Measurements from ENCODE around the gene VPS37C. TPM values are rescaled to one million over a fixed set of nuclear protein-coding genes. Genes with fewer than 3 reads are reported as not detected.

The VPS37C gene
- total and polyA plus RNA-seq, 4 donors = 2.6 to 6.1 (median 5.1) TPM

DNA sequence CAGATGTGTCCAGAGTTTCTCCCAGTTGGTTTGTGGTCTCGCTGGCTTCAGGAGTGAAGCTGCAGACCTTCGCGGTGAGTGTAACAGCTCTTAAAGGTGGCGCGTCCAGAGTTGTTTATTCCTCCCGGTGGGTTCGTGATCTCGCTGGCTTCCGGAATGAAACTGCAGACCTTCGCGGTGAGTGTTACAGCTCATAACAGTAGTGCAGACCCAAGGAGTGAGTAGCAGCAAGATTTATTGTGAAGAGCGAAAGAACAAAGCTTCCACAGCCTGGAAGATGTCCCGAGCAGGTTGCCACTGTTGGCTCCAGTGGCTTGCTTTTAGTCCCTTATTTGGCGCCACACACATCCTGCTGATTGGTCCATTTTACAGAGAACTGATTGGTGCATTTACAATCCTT, 40.2 kb upstream of the VPS37C start:
- DNase-seq (ENCODE audit: low spot score) = no peak
- Histone ChIP-seq H3K36me3 (ENCODE audit: control insufficient read depth in 4 of 4, insufficient read depth in 3 of 4, low read depth in 1 of 4, low read length in 3 of 4) (no peaks in the 10 kb centered on the region), H3K4me3 (ENCODE audit: low read depth in 1 of 3, low read length in 3 of 3) (no peak overlapping the region), H3K27ac (ENCODE audit: low read depth in 1 of 2, low read length in 2 of 2) (no peak overlapping the region), H3K9ac (ENCODE audit: low read depth in 1 of 2, low read length in 2 of 2) (no peak overlapping the region), H3K9me3 (ENCODE audit: control insufficient read depth in 4 of 4, low read length in 3 of 4) (no peaks in the 10 kb centered on the region), H3K4me1 (ENCODE audit: control insufficient read depth in 4 of 4, insufficient read depth in 4 of 4, low read length in 3 of 4) (no peaks in the 10 kb centered on the region), H3K27me3 (ENCODE audit: control insufficient read depth in 4 of 4, insufficient read depth in 4 of 4, low read length in 3 of 4) (no peaks in the 10 kb centered on the region)
- 93% methylated on average over 14 of the region's 14 CpGs for WGBS
- TF ChIP-seq, protein P1, sequence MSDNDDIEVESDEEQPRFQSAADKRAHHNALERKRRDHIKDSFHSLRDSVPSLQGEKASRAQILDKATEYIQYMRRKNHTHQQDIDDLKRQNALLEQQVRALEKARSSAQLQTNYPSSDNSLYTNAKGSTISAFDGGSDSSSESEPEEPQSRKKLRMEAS (IDR thresholded peaks at IDR 0.05) = no peak
- no peak for TF ChIP-seq FOXA1 (IDR thresholded peaks at IDR 0.05)
- no peak for TF ChIP-seq TAF1 (conservative IDR thresholded peaks at IDR 0.05)
- TF ChIP-seq, protein P2, sequence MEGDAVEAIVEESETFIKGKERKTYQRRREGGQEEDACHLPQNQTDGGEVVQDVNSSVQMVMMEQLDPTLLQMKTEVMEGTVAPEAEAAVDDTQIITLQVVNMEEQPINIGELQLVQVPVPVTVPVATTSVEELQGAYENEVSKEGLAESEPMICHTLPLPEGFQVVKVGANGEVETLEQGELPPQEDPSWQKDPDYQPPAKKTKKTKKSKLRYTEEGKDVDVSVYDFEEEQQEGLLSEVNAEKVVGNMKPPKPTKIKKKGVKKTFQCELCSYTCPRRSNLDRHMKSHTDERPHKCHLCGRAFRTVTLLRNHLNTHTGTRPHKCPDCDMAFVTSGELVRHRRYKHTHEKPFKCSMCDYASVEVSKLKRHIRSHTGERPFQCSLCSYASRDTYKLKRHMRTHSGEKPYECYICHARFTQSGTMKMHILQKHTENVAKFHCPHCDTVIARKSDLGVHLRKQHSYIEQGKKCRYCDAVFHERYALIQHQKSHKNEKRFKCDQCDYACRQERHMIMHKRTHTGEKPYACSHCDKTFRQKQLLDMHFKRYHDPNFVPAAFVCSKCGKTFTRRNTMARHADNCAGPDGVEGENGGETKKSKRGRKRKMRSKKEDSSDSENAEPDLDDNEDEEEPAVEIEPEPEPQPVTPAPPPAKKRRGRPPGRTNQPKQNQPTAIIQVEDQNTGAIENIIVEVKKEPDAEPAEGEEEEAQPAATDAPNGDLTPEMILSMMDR (IDR thresholded peaks at IDR 0.05; ENCODE audit: low read depth, low read length, missing input control) = no peak

DNA sequence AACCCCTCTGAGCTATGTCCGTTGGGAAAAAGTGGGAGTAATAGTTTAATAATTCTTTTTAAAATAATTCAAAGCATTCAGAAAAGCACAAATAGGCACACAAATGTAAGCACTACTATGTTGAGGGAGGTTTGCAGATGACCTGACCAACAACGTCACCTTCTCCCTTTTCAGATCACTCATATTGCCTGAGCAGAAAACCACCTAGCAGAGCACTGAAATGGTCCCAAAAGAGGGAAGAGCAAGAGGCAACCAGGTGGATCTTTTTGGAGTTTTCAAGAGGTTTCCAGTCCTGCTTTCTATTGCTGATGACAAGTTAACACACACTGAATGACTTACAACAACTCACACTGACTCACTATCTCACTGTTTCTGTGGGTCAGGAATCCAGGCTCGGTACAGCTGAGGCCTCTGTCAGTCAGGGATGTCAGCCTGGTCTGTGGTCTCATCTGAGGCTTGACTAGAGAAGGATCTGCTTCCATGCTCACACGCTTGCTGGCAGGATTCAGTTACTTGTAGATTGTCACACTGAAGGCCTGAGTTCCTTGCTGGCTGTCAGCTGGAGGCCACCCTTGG, 37.8 kb upstream of the VPS37C start:
- Histone ChIP-seq H3K9ac (ENCODE audit: low read depth in 1 of 2, low read length in 2 of 2) (no peak overlapping the region), H3K9me3 (ENCODE audit: control insufficient read depth in 4 of 4, low read length in 3 of 4) (no peaks in the 10 kb centered on the region), H3K4me3 (ENCODE audit: low read depth in 1 of 3, low read length in 3 of 3) (no peak overlapping the region), H3K27me3 (ENCODE audit: control insufficient read depth in 4 of 4, insufficient read depth in 4 of 4, low read length in 3 of 4) (no peaks in the 10 kb centered on the region), H3K27ac (ENCODE audit: low read depth in 1 of 2, low read length in 2 of 2) (no peak overlapping the region), H3K4me1 (ENCODE audit: control insufficient read depth in 4 of 4, insufficient read depth in 4 of 4, low read length in 3 of 4) (no peaks in the 10 kb centered on the region), H3K36me3 (ENCODE audit: control insufficient read depth in 4 of 4, insufficient read depth in 3 of 4, low read depth in 1 of 4, low read length in 3 of 4) (no peaks in the 10 kb centered on the region)
- WGBS = 86% methylated on average over 4 of the region's 4 CpGs
- no peak for DNase-seq (ENCODE audit: low spot score)
- TF ChIP-seq NR2F2 (IDR thresholded peaks at IDR 0.05) (no peak), FOXA1 (IDR thresholded peaks at IDR 0.05) (no peak), TAF1 (conservative IDR thresholded peaks at IDR 0.05) (no peak), GABPA (IDR thresholded peaks at IDR 0.05 in 1 of 2, conservative IDR thresholded peaks at IDR 0.05 in 1 of 2) (no peak), JUND (IDR thresholded peaks at IDR 0.05) (no peak), SP1 (IDR thresholded peaks at IDR 0.05) (no peak), FOXA2 (IDR thresholded peaks at IDR 0.05) (no peak), EGR1 (IDR thresholded peaks at IDR 0.05; ENCODE audit: low read depth in 2 of 2) (no peak), RAD21 (IDR thresholded peaks at IDR 0.05) (no peak)
- TF ChIP-seq, protein P2 (IDR thresholded peaks at IDR 0.05; ENCODE audit: low read depth, low read length, missing input control) = no peak
- TF ChIP-seq, protein P3, sequence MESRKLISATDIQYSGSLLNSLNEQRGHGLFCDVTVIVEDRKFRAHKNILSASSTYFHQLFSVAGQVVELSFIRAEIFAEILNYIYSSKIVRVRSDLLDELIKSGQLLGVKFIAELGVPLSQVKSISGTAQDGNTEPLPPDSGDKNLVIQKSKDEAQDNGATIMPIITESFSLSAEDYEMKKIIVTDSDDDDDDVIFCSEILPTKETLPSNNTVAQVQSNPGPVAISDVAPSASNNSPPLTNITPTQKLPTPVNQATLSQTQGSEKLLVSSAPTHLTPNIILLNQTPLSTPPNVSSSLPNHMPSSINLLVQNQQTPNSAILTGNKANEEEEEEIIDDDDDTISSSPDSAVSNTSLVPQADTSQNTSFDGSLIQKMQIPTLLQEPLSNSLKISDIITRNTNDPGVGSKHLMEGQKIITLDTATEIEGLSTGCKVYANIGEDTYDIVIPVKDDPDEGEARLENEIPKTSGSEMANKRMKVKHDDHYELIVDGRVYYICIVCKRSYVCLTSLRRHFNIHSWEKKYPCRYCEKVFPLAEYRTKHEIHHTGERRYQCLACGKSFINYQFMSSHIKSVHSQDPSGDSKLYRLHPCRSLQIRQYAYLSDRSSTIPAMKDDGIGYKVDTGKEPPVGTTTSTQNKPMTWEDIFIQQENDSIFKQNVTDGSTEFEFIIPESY (IDR thresholded peaks at IDR 0.05) = no peak
- TF ChIP-seq, protein P1 (IDR thresholded peaks at IDR 0.05) = no peak
- TF ChIP-seq, protein P4, sequence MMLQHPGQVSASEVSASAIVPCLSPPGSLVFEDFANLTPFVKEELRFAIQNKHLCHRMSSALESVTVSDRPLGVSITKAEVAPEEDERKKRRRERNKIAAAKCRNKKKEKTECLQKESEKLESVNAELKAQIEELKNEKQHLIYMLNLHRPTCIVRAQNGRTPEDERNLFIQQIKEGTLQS (IDR thresholded peaks at IDR 0.05) = no peak
- TF ChIP-seq, protein P5, sequence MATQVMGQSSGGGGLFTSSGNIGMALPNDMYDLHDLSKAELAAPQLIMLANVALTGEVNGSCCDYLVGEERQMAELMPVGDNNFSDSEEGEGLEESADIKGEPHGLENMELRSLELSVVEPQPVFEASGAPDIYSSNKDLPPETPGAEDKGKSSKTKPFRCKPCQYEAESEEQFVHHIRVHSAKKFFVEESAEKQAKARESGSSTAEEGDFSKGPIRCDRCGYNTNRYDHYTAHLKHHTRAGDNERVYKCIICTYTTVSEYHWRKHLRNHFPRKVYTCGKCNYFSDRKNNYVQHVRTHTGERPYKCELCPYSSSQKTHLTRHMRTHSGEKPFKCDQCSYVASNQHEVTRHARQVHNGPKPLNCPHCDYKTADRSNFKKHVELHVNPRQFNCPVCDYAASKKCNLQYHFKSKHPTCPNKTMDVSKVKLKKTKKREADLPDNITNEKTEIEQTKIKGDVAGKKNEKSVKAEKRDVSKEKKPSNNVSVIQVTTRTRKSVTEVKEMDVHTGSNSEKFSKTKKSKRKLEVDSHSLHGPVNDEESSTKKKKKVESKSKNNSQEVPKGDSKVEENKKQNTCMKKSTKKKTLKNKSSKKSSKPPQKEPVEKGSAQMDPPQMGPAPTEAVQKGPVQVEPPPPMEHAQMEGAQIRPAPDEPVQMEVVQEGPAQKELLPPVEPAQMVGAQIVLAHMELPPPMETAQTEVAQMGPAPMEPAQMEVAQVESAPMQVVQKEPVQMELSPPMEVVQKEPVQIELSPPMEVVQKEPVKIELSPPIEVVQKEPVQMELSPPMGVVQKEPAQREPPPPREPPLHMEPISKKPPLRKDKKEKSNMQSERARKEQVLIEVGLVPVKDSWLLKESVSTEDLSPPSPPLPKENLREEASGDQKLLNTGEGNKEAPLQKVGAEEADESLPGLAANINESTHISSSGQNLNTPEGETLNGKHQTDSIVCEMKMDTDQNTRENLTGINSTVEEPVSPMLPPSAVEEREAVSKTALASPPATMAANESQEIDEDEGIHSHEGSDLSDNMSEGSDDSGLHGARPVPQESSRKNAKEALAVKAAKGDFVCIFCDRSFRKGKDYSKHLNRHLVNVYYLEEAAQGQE (IDR thresholded peaks at IDR 0.05) = no peak
